IMR-90 (cell line): ENCODE results near the gene TAGAP. TPM values are rescaled to one million over a fixed set of nuclear protein-coding genes. Genes with fewer than 3 reads are reported as not detected.

Experiments
- ATAC-seq: fragments of 200-7000 bp; cut with Tn5 transposase; 2 replicates; pipeline ENCODE4 v1.9.1; 2020; ENCODE audit warnings: low read depth, mild to moderate bottlenecking, moderate library complexity
- BruUV-seq: library from RNA; stranded (reverse); fragments of 400-500 nt; replicated peaks from 2 replicates; lab custom pipeline; 2021; lab: Mats Ljungman, UMichigan
- CTCF ChIA-PET: fragments of 300-600 bp; formaldehyde crosslinking; extraction: SDS; loops from one replicate; lab custom pipeline; 2021; ENCODE audit warnings: antibody characterized with exemption; lab: Yijun Ruan, JAX
- POLR2A ChIA-PET: fragments of 300-600 bp; sonication (Branson Sonifier 250); formaldehyde crosslinking; loops from one replicate; lab custom pipeline; 2022; ENCODE audit warnings: antibody characterized with exemption; ENCODE audit not compliant: unreplicated experiment; lab: Charles Lee
- DNase-seq: peaks from one replicate; pipeline ENCODE4 v3.0.0; 2013
- H2AFZ ChIP-seq: replicated peaks from 2 replicates; pipeline ENCODE3; 2013; ENCODE audit warnings: low read length, mild to moderate bottlenecking; ENCODE audit not compliant: poor library complexity
- H2AK5ac ChIP-seq: 2 replicates; pipeline ENCODE4 v1.6.1; 2013; ENCODE audit warnings: low read depth, low read length, inconsistent platforms
- H2AK9ac ChIP-seq: replicated peaks from 2 replicates; pipeline ENCODE3; 2013; ENCODE audit warnings: mild to moderate bottlenecking, low read depth, low read length, moderate library complexity; ENCODE audit not compliant: poor library complexity
- H2BK120ac ChIP-seq: 2 replicates; pipeline ENCODE4 v1.6.1; 2013; ENCODE audit warnings: low read depth, low read length, inconsistent platforms
- H2BK15ac ChIP-seq: 3 replicates; pipeline ENCODE4 v1.6.1; 2013; ENCODE audit warnings: low read depth, low read length, inconsistent platforms
- H2BK20ac ChIP-seq: 2 replicates; pipeline ENCODE4 v1.6.1; 2013; ENCODE audit warnings: low read depth, mild to moderate bottlenecking, inconsistent platforms, low read length, moderate library complexity
- H2BK5ac ChIP-seq: 2 replicates; pipeline ENCODE4 v1.6.1; 2013; ENCODE audit warnings: mild to moderate bottlenecking, low read depth, low read length, inconsistent platforms; ENCODE audit not compliant: poor library complexity, severe bottlenecking
- H3K14ac ChIP-seq: replicated peaks from 2 replicates; pipeline ENCODE4 v1.6.1; 2013; ENCODE audit warnings: low read depth, low read length, inconsistent platforms
- H3K18ac ChIP-seq: 2 replicates; pipeline ENCODE4 v1.6.1; 2013; ENCODE audit warnings: low read depth, low read length, control low read depth
- H3K23ac ChIP-seq: 2 replicates; pipeline ENCODE4 v1.6.1; 2013; ENCODE audit warnings: low read depth, low read length, inconsistent platforms
- H3K27ac ChIP-seq: 2 replicates; pipeline ENCODE4 v1.5.1; 2013; ENCODE audit warnings: mild to moderate bottlenecking, control low read depth, low read length; ENCODE audit not compliant: insufficient read depth
- H3K27me3 ChIP-seq: 2 replicates; pipeline ENCODE4 v1.6.1; 2013; ENCODE audit warnings: low read length; ENCODE audit not compliant: control insufficient read depth, insufficient read depth
- H3K36me3 ChIP-seq: 2 replicates; pipeline ENCODE4 v1.6.1; 2013; ENCODE audit warnings: low read length, mixed read lengths; ENCODE audit not compliant: control insufficient read depth, insufficient read depth
- H3K4ac ChIP-seq: 2 replicates; pipeline ENCODE4 v1.6.1; 2013; ENCODE audit warnings: low read depth, low read length, inconsistent platforms
- H3K4me1 ChIP-seq: 2 replicates; pipeline ENCODE4 v1.6.1; 2013; ENCODE audit warnings: low read length, mixed read lengths; ENCODE audit not compliant: control insufficient read depth, insufficient read depth
- H3K4me2 ChIP-seq: 2 replicates; pipeline ENCODE4 v1.6.1; 2013; ENCODE audit warnings: low read depth, mild to moderate bottlenecking, control low read depth, low read length, moderate library complexity
- H3K4me3 ChIP-seq: 2 replicates; pipeline ENCODE4 v1.5.1; 2013; ENCODE audit warnings: low read depth, mild to moderate bottlenecking, control low read depth, low read length, moderate library complexity; ENCODE audit not compliant: insufficient read depth
- H3K56ac ChIP-seq: 2 replicates; pipeline ENCODE4 v1.6.1; 2013; ENCODE audit warnings: low read length, inconsistent platforms; ENCODE audit not compliant: insufficient read depth; ENCODE audit errors: extremely low read depth
- H3K79me1 ChIP-seq, 2 experiments: 2 replicates each; pipeline ENCODE4 v1.6.1; 2013; ENCODE audit warnings: low read length in 2 of 2, inconsistent platforms in 1 of 2, low read depth in 1 of 2
- H3K9ac ChIP-seq: 2 replicates; pipeline ENCODE4 v1.6.1; 2013; ENCODE audit warnings: low read depth, low read length, control low read depth
- H3K9me1 ChIP-seq: 2 replicates; pipeline ENCODE4 v1.6.1; 2013; ENCODE audit warnings: low read length, inconsistent platforms; ENCODE audit not compliant: insufficient read depth
- H3K9me3 ChIP-seq: 2 replicates; pipeline ENCODE4 v1.6.1; 2013; ENCODE audit warnings: low read length; ENCODE audit not compliant: control insufficient read depth, insufficient read depth
- H4K20me1 ChIP-seq: 2 replicates; pipeline ENCODE4 v1.6.1; 2013; ENCODE audit warnings: low read length, inconsistent platforms; ENCODE audit not compliant: insufficient read depth
- H4K5ac ChIP-seq: 2 replicates; pipeline ENCODE4 v1.6.1; 2013; ENCODE audit warnings: mild to moderate bottlenecking, low read depth, low read length, control low read depth
- H4K8ac ChIP-seq, 2 experiments: 2 replicates each; pipeline ENCODE4 v1.6.1; 2013; ENCODE audit warnings: low read depth in 2 of 2, low read length in 2 of 2, control low read depth in 1 of 2, inconsistent platforms in 1 of 2
- H4K91ac ChIP-seq: 2 replicates; pipeline ENCODE4 v1.6.1; 2013; ENCODE audit warnings: low read depth, low read length, inconsistent platforms; ENCODE audit not compliant: insufficient read depth
- BHLHE40 ChIP-seq: fragments of 150-350 bp; IDR thresholded peaks from 2 replicates; pipeline ENCODE4 v1.6.1; 2016; ENCODE audit warnings: mild to moderate bottlenecking, low read depth, low read length
- CEBPB ChIP-seq: IDR thresholded peaks from 2 replicates; pipeline ENCODE4 v1.6.1; 2012; ENCODE audit warnings: low read depth, low read length, improper control_type of control experiment
- CHD1 ChIP-seq: IDR thresholded peaks from 2 replicates; pipeline ENCODE4 v1.6.1; 2012; ENCODE audit warnings: low read depth, low read length, improper control_type of control experiment
- CTCF ChIP-seq: conservative IDR thresholded peaks from 2 replicates; pipeline ENCODE4 v1.5.1; 2012; ENCODE audit warnings: mild to moderate bottlenecking, low read depth, low read length, improper control_type of control experiment
- ELK1 ChIP-seq: fragments of 150-350 bp; IDR thresholded peaks from 2 replicates; pipeline ENCODE4 v1.6.1; 2016; ENCODE audit warnings: low read depth, mild to moderate bottlenecking, low read length, moderate library complexity, borderline replicate concordance
- FOS ChIP-seq: fragments of 150-350 bp; IDR thresholded peaks from 2 replicates; pipeline ENCODE4 v1.6.1; 2016; ENCODE audit warnings: low read depth, low read length
- MAFK ChIP-seq: IDR thresholded peaks from 2 replicates; pipeline ENCODE4 v1.6.1; 2012; ENCODE audit warnings: low read depth, low read length, improper control_type of control experiment
- MAZ ChIP-seq: IDR thresholded peaks from 2 replicates; pipeline ENCODE4 v1.6.1; 2012; ENCODE audit warnings: low read depth, mild to moderate bottlenecking, low read length, improper control_type of control experiment, moderate library complexity, borderline replicate concordance
- MXI1 ChIP-seq: IDR thresholded peaks from 2 replicates; pipeline ENCODE4 v1.6.1; 2012; ENCODE audit warnings: low read depth, mild to moderate bottlenecking, low read length, moderate library complexity, borderline replicate concordance
- NFE2L2 ChIP-seq: fragments of 150-350 bp; IDR thresholded peaks from 2 replicates; pipeline ENCODE4 v1.6.1; 2016; ENCODE audit warnings: low read depth, mild to moderate bottlenecking, low read length
- POLR2A ChIP-seq: IDR thresholded peaks from 2 replicates; pipeline ENCODE4 v1.6.1; 2012; ENCODE audit warnings: mild to moderate bottlenecking, low read depth, low read length
- RAD21 ChIP-seq: IDR thresholded peaks from 2 replicates; pipeline ENCODE4 v1.6.1; 2012; ENCODE audit warnings: low read length, improper control_type of control experiment
- RCOR1 ChIP-seq: IDR thresholded peaks from 2 replicates; pipeline ENCODE4 v1.6.1; 2012; ENCODE audit warnings: mild to moderate bottlenecking, low read length, improper control_type of control experiment; ENCODE audit not compliant: insufficient replicate concordance
- RFX5 ChIP-seq: IDR thresholded peaks from 2 replicates; pipeline ENCODE4 v1.8.0; 2012; ENCODE audit warnings: low read depth, mild to moderate bottlenecking, low read length, moderate library complexity
- SMC3 ChIP-seq: fragments of 150-350 bp; IDR thresholded peaks from 2 replicates; pipeline ENCODE4 v1.6.1; 2016; ENCODE audit warnings: low read depth, mild to moderate bottlenecking, antibody characterized with exemption, low read length, moderate library complexity
- WGBS, 2 experiments: methylation state at CpG; one replicate each; pipeline versions ENCODE4 v1.1.5 to v1.1.7; 2013; ENCODE audit warnings: missing lambda C conversion rate in 2 of 2; ENCODE audit not compliant: insufficient read length in 1 of 2; ENCODE audit errors: extremely low coverage in 2 of 2; 5-methylcytosine and 5-hydroxymethylcytosine counted together
- dilution Hi-C: fragments of 300-500 bp; cut with HindIII; formaldehyde crosslinking; loops from one replicate; pipeline ENCODE4 v1.14.3; 2018; ENCODE audit warnings: low sequenced_read_pairs; ENCODE audit not compliant: unreplicated experiment
- in situ Hi-C: fragments of 300-500 bp; cut with MboI; formaldehyde crosslinking; loops from 3 replicates; pipeline ENCODE4 v1.14.3; 2019; ENCODE audit warnings: low sequenced_read_pairs, inconsistent platforms, mixed read lengths
- intact Hi-C: fragments of 100-400 bp; cut with micrococcal nuclease; formaldehyde crosslinking; loops from 2 replicates; pipeline ENCODE4 v1.10.0; 2022
- polyA plus RNA-seq, 3 experiments: library from polyadenylated mRNA; depleted of rRNA; stranded (reverse); fragments of >200 nt; gene quantifications; 2 replicates each; pipeline ENCODE4 v1.2.3, GENCODE V29; 2012; ENCODE audit warnings: low replicate concordance in 1 of 3
- total RNA-seq: library from RNA; depleted of rRNA; stranded (reverse); fragments of >200 nt; gene quantifications from 2 replicates; pipeline ENCODE4 v1.2.3, GENCODE V29; 2012
- TF ChIP-seq, protein P1 (sequence below): fragments of 150-350 bp; IDR thresholded peaks from 2 replicates; pipeline ENCODE4 v1.6.1; 2017; ENCODE audit warnings: mild to moderate bottlenecking, antibody characterized with exemption, low read length, low read depth

Gene TAGAP
- total and polyA plus RNA-seq, 2 of the 4 experiments (the other 2 are of a cell fraction): not detected

DNA sequence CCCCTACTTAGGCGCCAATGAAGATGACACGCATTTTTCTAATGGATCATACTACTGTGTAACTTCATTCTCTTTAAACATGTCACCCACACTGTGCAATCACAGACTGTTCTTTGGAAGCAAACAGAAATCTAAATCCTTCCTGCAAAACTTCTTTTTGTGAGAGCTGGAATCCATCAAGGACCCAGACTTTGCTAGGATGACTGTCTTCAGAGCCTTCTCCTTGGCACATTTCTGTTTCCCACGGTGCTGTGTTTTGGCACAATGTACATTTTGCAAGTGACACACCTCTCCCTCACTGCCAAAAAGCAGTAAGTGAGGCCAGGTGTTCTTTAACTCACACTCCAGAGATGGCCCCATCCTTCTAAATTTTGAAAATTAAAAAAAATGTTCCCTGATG is 21.7 kb upstream of the TAGAP start:
- POLR2A ChIA-PET: no interaction called here
- WGBS, 2 experiments: 0% methylated on average over 1 of the region's 3 CpGs; no CpG with 5 or more reads in 1 of the 2 experiments
- Histone ChIP-seq H4K20me1 (no peaks in the 10 kb centered on the region), H3K9ac (no peak overlapping the region), H3K14ac (no peak overlapping the region), H4K91ac (no peak overlapping the region), H3K9me1 (no peaks in the 10 kb centered on the region), H3K27ac (no peak overlapping the region), H3K23ac (no peak overlapping the region), H2BK15ac (no peak overlapping the region), H3K9me3 (no peaks in the 10 kb centered on the region; the same call in 1 of the 2 replicates), H3K79me1 (no peaks in the 10 kb centered on the region), H3K4ac (no peak overlapping the region), H4K8ac (no peak overlapping the region), H3K4me1 (no peaks in the 10 kb centered on the region), H3K36me3 (no peaks in the 10 kb centered on the region), H2BK120ac (no peak overlapping the region), H3K56ac (no peak overlapping the region), H2AK9ac (no peak overlapping the region), H2AFZ (no peak overlapping the region), H3K4me2 (no peak overlapping the region), H2BK5ac (no peak overlapping the region), H3K18ac (no peak overlapping the region), H3K4me3 (no peak overlapping the region), H2BK20ac (no peak overlapping the region), H4K5ac (no peak overlapping the region), H2AK5ac (no peak overlapping the region), H3K27me3 (peaks cover 44% of the 10 kb centered on the region)
- intact Hi-C loops (no loop called here), dilution Hi-C loops (no loop called here), in situ Hi-C loops (no loop called here)
- TF ChIP-seq, protein P1, sequence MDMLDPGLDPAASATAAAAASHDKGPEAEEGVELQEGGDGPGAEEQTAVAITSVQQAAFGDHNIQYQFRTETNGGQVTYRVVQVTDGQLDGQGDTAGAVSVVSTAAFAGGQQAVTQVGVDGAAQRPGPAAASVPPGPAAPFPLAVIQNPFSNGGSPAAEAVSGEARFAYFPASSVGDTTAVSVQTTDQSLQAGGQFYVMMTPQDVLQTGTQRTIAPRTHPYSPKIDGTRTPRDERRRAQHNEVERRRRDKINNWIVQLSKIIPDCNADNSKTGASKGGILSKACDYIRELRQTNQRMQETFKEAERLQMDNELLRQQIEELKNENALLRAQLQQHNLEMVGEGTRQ: no peak
- TF ChIP-seq NFE2L2 (no peak), MAZ (no peak), FOS (no peak), ELK1 (no peak), CHD1 (no peak), POLR2A (no peak), SMC3 (no peak), BHLHE40 (no peak), RFX5 (no peak), RCOR1 (no peak), MAFK (no peak), CEBPB (no peak), RAD21 (no peak), CTCF (no peak), MXI1 (no peak)
- no peak for DNase-seq
- BruUV-seq: no TSS peak
- no peak for ATAC-seq
- CTCF ChIA-PET: interaction anchor here (0.6 kb wide), 1 partner anchor 41 kb away, joined by 3 read pairs; no protein-coding TSS in a partner anchor
